HG03108 (cell line): ENCODE measurements around the gene DRAXIN.
A peak's percentile ranks its signal among the peaks of the same experiment; 100 is the strongest.

Experiments
- ATAC-seq: cut with Tn5 transposase; IDR thresholded peaks from one replicate; pipeline ENCODE4 v1.9.1; 2021; ENCODE audit warnings: moderate library complexity; ENCODE audit not compliant: unreplicated experiment

DRAXIN gene

GRCh38 chr1:11735531-11735853 is 44.0 kb downstream of the DRAXIN start:
- ATAC-seq, result no peak

- ATAC-seq, result peak; percentile 47
Measured at GRCh38 chr1:11735854-11736745, 44.6 kb downstream of the DRAXIN start, which contains the start of gene AGTRAP. TSS of gene AGTRAP (plus strand) at chr1:11736136. CDS start at chr1:11736209, 73 bp downstream.

- ATAC-seq, result no peak
Measured at GRCh38 chr1:11736746-11737639, 45.5 kb downstream of the DRAXIN start.

- ATAC-seq, result no peak
Measured at GRCh38 chr1:11738096-11738495, 46.6 kb downstream of the DRAXIN start.

- ATAC-seq, result no peak
Measured at GRCh38 chr1:11738783-11739182, 47.3 kb downstream of the DRAXIN start.

GRCh38 chr1:11740258-11741192 is 49.0 kb downstream of the DRAXIN start:
- no peak for ATAC-seq

GRCh38 chr1:11741482-11741881 is 50.0 kb downstream of the DRAXIN start:
- ATAC-seq, result no peak

GRCh38 chr1:11741919-11742558 is 50.5 kb downstream of the DRAXIN start:
- no peak for ATAC-seq

GRCh38 chr1:11744287-11744686 is 52.8 kb downstream of the DRAXIN start:
- no peak for ATAC-seq

GRCh38 chr1:11746092-11746491 is 54.6 kb downstream of the DRAXIN start:
- ATAC-seq, result no peak

- no peak for ATAC-seq
Measured at GRCh38 chr1:11746795-11747487, 55.4 kb downstream of the DRAXIN start.

- no peak for ATAC-seq
Measured at GRCh38 chr1:11748294-11749202, 57.0 kb downstream of the DRAXIN start.

GRCh38 chr1:11749203-11749689 is 57.7 kb downstream of the DRAXIN start:
- ATAC-seq, result no peak

- ATAC-seq, result no peak
Measured at GRCh38 chr1:11749996-11750395, 58.5 kb downstream of the DRAXIN start.

GRCh38 chr1:11751087-11751486 is 59.6 kb downstream of the DRAXIN start:
- ATAC-seq, result no peak

GRCh38 chr1:11752359-11753088 is 61.0 kb downstream of the DRAXIN start:
- no peak for ATAC-seq

- no peak for ATAC-seq
Measured at GRCh38 chr1:11753555-11754208, 62.2 kb downstream of the DRAXIN start.
